Adrenal gland (tissue), 5 donors: ENCODE measurements around the gene LLGL2.

Experiments
- CTCF ChIP-seq, 6 experiments: fragments of 450-650 bp in 4 of 6; fragments of 200-600 bp in 2 of 6; sonication (generic) in 1 of 6; IDR thresholded peaks; 1 replicate in 5 of 6; 2 replicates in 1 of 6; pipeline versions ENCODE4 v1.5.1 to v1.8.0; 2016 to 2021; ENCODE audit warnings: antibody characterized with exemption in 6 of 6, mild to moderate bottlenecking in 2 of 6, moderate library complexity in 1 of 6
- POLR2A ChIP-seq, 2 donors: fragments of 450-650 bp; IDR thresholded peaks; one replicate each; pipeline ENCODE4 v1.6.1; 2017; ENCODE audit warnings: antibody characterized with exemption in 2 of 2, mild to moderate bottlenecking in 2 of 2, moderate library complexity in 1 of 2
- donor health status: DM: no; HTN: no; CAD: no.

GRCh38 chr17:75524970-75525805, at the start of gene LLGL2:
- peak in 5 of 6 experiments; percentile 37 to 50 (median 41) for TF ChIP-seq CTCF (IDR thresholded peaks at IDR 0.05)
- TF ChIP-seq POLR2A (IDR thresholded peaks at IDR 0.05): peak in 1 of 2 donors; percentile 65
